Glomerular endothelial cell (primary cell): ENCODE data around the gene MMRN2. TPM values are rescaled to one million over a fixed set of nuclear protein-coding genes. Genes with fewer than 3 reads are reported as not detected.
"Not testable (repeated sequence)": the region's sequence is repeated elsewhere in the genome, so short reads cannot be mapped to it uniquely, and the experiment has no call there.

Experiments used
- DNase-seq: peaks from one replicate; pipeline ENCODE4 v3.0.0-alpha.2; 2011; ENCODE audit warnings: low read depth, low spot score; ENCODE audit errors: extremely low read depth
- total RNA-seq: library from RNA; depleted of rRNA; stranded (reverse); fragments of >200 nt; gene quantifications from 2 replicates; pipeline ENCODE4 v1.2.3, GENCODE V29; 2015

Gene MMRN2
- total RNA-seq, 1 donor from 2014 or later = 243 TPM

- no peak for DNase-seq
Measured at GRCh38 chr10:86958116-86958900, 893 bp upstream of the MMRN2 start, which contains the start of gene SNCG. Gene SNCG, plus strand, starts transcription at chr10:86958599. Its CDS starts 99 bp downstream, at chr10:86958698.

- no peak for DNase-seq
Measured at GRCh38 chr10:86956848-86957448, 467 bp downstream of the MMRN2 start.

- no peak for DNase-seq
Measured at GRCh38 chr10:86956195-86956847, 1.1 kb downstream of the MMRN2 start.

GRCh38 chr10:86955501-86956194 is 1.8 kb downstream of the MMRN2 start:
- DNase-seq = no peak

- DNase-seq = no peak
Measured at GRCh38 chr10:86954681-86955500, 2.5 kb downstream of the MMRN2 start.

- no peak for DNase-seq
Measured at GRCh38 chr10:86953747-86954680, 3.4 kb downstream of the MMRN2 start.

- DNase-seq = not testable (repeated sequence)
Measured at GRCh38 chr10:86952697-86953096, 4.7 kb downstream of the MMRN2 start.

- no peak for DNase-seq
Measured at GRCh38 chr10:86952106-86952505, 5.3 kb downstream of the MMRN2 start.

- no peak for DNase-seq
Measured at GRCh38 chr10:86951184-86951761, 6.1 kb downstream of the MMRN2 start.

GRCh38 chr10:86950349-86950748 is 7.1 kb downstream of the MMRN2 start:
- no peak for DNase-seq

- not testable (repeated sequence) for DNase-seq
Measured at GRCh38 chr10:86947806-86948205, 9.6 kb downstream of the MMRN2 start.

- DNase-seq = no peak
Measured at GRCh38 chr10:86946213-86947155, 10.9 kb downstream of the MMRN2 start.

GRCh38 chr10:86945361-86946212 is 11.8 kb downstream of the MMRN2 start:
- DNase-seq = no peak

- DNase-seq = no peak
Measured at GRCh38 chr10:86944907-86945306, 12.5 kb downstream of the MMRN2 start.

GRCh38 chr10:86944471-86944870 is 12.9 kb downstream of the MMRN2 start:
- DNase-seq = no peak

- DNase-seq = no peak
Measured at GRCh38 chr10:86944031-86944419, 13.4 kb downstream of the MMRN2 start.
